Measurements from ENCODE around the gene RGL2. TPM values are rescaled to one million over a fixed set of nuclear protein-coding genes. Genes with fewer than 3 reads are reported as not detected.
A peak's percentile ranks its signal among the peaks of the same experiment; 100 is the strongest.

Gene RGL2
- total RNA-seq, 1 donor from 2014 or later = 112 TPM

- H3K27ac Mint-ChIP-seq = peak overlapping the region; percentile 100
- H3K4me3 Mint-ChIP-seq = peak overlapping the region; percentile 99
- DNase-seq (ENCODE audit: low spot score in 2 of 2, unreplicated experiment in 2 of 2) = no peak
- peaks cover 68% of the 10 kb centered on the region for H3K4me1 Mint-ChIP-seq
- no peaks in the 10 kb centered on the region for H3K9me3 Mint-ChIP-seq
- TF ChIP-seq, protein P1, sequence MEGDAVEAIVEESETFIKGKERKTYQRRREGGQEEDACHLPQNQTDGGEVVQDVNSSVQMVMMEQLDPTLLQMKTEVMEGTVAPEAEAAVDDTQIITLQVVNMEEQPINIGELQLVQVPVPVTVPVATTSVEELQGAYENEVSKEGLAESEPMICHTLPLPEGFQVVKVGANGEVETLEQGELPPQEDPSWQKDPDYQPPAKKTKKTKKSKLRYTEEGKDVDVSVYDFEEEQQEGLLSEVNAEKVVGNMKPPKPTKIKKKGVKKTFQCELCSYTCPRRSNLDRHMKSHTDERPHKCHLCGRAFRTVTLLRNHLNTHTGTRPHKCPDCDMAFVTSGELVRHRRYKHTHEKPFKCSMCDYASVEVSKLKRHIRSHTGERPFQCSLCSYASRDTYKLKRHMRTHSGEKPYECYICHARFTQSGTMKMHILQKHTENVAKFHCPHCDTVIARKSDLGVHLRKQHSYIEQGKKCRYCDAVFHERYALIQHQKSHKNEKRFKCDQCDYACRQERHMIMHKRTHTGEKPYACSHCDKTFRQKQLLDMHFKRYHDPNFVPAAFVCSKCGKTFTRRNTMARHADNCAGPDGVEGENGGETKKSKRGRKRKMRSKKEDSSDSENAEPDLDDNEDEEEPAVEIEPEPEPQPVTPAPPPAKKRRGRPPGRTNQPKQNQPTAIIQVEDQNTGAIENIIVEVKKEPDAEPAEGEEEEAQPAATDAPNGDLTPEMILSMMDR (IDR thresholded peaks at IDR 0.05; ENCODE audit: unreplicated experiment) = no peak
- no peaks in the 10 kb centered on the region for H3K27me3 Mint-ChIP-seq (ENCODE audit: low read depth)
- peaks cover 21% of the 10 kb centered on the region for H3K36me3 Mint-ChIP-seq
Observed at GRCh38 chr6:33318426-33319073, 19.8 kb upstream of the RGL2 start.

- DNase-seq (ENCODE audit: low spot score in 2 of 2, unreplicated experiment in 2 of 2) = peak; percentile 96 to 97
- TF ChIP-seq, protein P1 (IDR thresholded peaks at IDR 0.05; ENCODE audit: unreplicated experiment) = no peak
- H3K27ac Mint-ChIP-seq = peak within 1 kb of the TSS; percentile 100
- H3K4me3 Mint-ChIP-seq = peak within 1 kb of the TSS; percentile 99
- no peaks in the 10 kb centered on the region for H3K27me3 Mint-ChIP-seq (ENCODE audit: low read depth)
- H3K4me1 Mint-ChIP-seq = peaks cover 69% of the 10 kb centered on the region
- H3K36me3 Mint-ChIP-seq = peaks cover 21% of the 10 kb centered on the region
- no peaks in the 10 kb centered on the region for H3K9me3 Mint-ChIP-seq
Observed at GRCh38 chr6:33317669-33318425, 19.1 kb upstream of the RGL2 start, which contains the start of gene ZBTB22. Gene ZBTB22 (minus strand): TSS chr6:33317744. CDS start chr6:33316916, 828 bp downstream.

DNA sequence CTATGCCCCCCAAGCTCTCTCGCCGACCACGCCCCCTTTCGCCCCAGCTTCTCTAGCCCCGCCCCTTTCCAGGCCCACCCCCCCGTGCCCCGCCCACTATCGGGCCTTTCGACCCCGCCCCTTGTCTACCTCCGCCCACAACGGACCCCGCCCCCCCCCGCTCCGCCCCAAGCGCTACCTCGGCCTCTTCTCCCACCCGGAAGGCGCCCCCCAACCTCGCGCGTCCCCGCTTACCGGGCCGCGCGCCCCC, 18.6 kb upstream of the RGL2 start:
- peaks cover 69% of the 10 kb centered on the region for H3K4me1 Mint-ChIP-seq
- peak overlapping the region; percentile 86 for H3K27ac Mint-ChIP-seq
- H3K27me3 Mint-ChIP-seq (ENCODE audit: low read depth) = no peaks in the 10 kb centered on the region

GRCh38 chr6:33316603-33317418, 18.1 kb upstream of the RGL2 start:
- H3K36me3 Mint-ChIP-seq = peaks cover 21% of the 10 kb centered on the region

More for the DNA sequence above, 18.6 kb upstream of the RGL2 start:
- no peaks in the 10 kb centered on the region for H3K9me3 Mint-ChIP-seq
- peaks cover 21% of the 10 kb centered on the region for H3K36me3 Mint-ChIP-seq
- peak overlapping the region; percentile 94 for H3K4me3 Mint-ChIP-seq
- DNase-seq (ENCODE audit: low spot score in 2 of 2, unreplicated experiment in 2 of 2) = peak in 1 of 2 experiments; percentile 64
- TF ChIP-seq, protein P1 (IDR thresholded peaks at IDR 0.05; ENCODE audit: unreplicated experiment) = no peak

More at GRCh38 chr6:33316603-33317418, 18.1 kb upstream of the RGL2 start:
- TF ChIP-seq, protein P1 (IDR thresholded peaks at IDR 0.05; ENCODE audit: unreplicated experiment) = no peak
- no peaks in the 10 kb centered on the region for H3K27me3 Mint-ChIP-seq (ENCODE audit: low read depth)
- H3K9me3 Mint-ChIP-seq = no peaks in the 10 kb centered on the region
- DNase-seq (ENCODE audit: low spot score in 2 of 2, unreplicated experiment in 2 of 2) = no peak
- H3K27ac Mint-ChIP-seq = peak overlapping the region; percentile 87
- peaks cover 69% of the 10 kb centered on the region for H3K4me1 Mint-ChIP-seq
- H3K4me3 Mint-ChIP-seq = peak overlapping the region; percentile 94

Measured in mesothelial cell of epicardium (in vitro differentiated cells).